NCI-H2107 treated with DMSO at 0.1 percent for 48 hours (cell line): ENCODE data around the gene SH3GLB1.

Experiments
- DNase-seq: peaks from one replicate; lab custom pipeline; 2025; ENCODE audit not compliant: unreplicated experiment; lab: John Stamatoyannopoulos, UW

Gene SH3GLB1

GRCh38 chr1:86773341-86774288, 69.2 kb downstream of the SH3GLB1 start:
- peak; percentile 84 for DNase-seq

DNA sequence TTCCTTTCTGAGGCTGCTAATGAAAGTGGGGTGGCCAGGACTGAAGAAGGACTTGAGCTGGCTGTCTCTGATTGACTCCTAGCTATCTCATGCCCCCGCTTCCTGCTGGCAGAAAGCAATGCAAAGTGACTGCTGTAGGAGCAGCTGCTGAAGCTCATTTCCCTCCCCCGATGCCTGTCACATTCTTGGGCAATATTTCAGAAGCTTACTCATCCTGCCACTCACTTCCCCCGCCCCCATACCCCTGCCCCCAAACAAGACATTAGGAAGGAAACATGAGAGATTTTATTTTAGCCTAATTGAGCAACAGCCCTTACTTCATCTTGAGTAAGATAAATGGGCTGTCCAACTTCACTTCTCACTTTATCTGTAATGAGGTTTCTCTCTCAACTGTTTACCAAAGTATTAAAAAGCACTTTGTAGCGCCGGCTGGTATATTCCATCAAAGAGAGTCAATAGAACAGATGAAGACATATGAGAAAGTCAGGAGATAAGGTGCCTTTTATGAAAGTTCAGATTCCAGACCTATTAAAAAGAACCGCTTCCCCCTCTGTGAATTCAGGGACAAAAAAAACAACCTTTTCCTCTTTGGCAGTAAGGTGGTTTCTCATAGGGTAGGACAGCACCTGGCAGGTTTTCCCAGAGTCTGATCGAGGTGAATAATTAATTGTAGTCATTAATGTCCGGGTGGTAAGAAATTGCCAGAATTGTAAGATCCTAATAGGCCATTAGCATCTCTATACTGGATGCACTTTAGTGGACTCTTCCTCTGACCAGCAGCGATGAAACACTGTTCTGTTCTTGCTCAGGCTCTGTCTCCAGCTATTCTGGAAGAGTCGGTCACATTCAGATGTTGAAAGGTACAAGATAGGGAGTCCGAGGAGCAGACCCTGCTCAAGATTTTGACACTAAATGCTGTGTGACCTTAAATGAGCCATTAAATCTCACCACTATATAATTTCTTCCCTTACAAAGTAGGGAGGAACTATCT, 70.2 kb downstream of the SH3GLB1 start:
- DNase-seq, result peak; percentile 95

GRCh38 chr1:86775395-86775794, 71.0 kb downstream of the SH3GLB1 start:
- DNase-seq, result no peak

- no peak for DNase-seq
These were observed 71.7 kb downstream of the SH3GLB1 start for GRCh38 chr1:86776108-86776507.

DNA sequence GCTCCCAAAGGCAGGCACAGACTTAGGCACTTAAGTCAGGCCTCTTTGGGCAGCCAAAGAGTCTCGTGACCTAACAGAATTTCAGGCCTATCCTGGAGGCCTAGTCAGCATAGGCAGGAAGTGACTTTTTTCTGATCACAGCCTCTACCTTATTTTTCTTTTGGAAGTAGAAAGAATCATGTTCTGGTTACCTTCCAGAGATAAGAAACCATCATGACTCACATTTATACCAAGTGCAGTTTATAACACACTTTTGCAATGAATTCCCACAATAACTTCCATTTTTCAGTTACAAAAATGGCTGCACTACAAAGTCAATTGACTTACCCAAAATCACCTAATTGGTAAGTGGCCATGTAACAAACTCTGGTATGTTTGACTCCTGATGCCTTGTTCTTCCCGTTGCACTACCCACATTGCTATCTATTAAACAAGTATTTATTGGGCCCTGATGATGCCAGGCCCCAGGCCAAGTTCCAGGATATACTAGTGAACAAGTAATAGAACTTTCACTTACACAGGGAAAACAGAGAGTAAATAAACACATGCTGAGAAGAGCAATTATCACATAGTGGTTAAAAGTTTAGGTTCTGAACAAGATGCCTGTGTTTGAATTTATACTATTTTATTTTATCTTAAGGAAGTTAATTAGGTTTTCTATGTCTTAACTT, 74.3 kb downstream of the SH3GLB1 start:
- no peak for DNase-seq

GRCh38 chr1:86779308-86780191, 75.2 kb downstream of the SH3GLB1 start:
- DNase-seq, result peak; percentile 96

GRCh38 chr1:86782482-86782881, 78.1 kb downstream of the SH3GLB1 start:
- DNase-seq, result no peak

DNA sequence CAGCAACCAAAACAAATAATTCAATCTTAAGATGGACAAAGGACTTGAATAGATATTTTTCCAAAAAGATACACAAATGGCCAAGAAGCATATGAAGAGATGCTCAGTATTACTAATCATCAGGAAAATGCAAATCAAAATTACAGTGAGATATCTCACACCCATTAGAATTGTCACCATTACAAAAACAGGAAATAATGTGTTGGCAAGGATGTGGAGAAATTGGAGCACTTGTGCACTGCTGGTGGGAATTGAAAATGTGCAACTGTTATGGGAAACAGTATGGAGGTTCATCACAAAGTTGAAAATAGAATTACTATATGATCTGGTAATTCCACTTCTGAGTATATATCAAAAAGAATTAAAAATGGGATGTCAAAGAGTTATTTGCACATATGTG, 83.2 kb downstream of the SH3GLB1 start:
- no peak for DNase-seq

DNA sequence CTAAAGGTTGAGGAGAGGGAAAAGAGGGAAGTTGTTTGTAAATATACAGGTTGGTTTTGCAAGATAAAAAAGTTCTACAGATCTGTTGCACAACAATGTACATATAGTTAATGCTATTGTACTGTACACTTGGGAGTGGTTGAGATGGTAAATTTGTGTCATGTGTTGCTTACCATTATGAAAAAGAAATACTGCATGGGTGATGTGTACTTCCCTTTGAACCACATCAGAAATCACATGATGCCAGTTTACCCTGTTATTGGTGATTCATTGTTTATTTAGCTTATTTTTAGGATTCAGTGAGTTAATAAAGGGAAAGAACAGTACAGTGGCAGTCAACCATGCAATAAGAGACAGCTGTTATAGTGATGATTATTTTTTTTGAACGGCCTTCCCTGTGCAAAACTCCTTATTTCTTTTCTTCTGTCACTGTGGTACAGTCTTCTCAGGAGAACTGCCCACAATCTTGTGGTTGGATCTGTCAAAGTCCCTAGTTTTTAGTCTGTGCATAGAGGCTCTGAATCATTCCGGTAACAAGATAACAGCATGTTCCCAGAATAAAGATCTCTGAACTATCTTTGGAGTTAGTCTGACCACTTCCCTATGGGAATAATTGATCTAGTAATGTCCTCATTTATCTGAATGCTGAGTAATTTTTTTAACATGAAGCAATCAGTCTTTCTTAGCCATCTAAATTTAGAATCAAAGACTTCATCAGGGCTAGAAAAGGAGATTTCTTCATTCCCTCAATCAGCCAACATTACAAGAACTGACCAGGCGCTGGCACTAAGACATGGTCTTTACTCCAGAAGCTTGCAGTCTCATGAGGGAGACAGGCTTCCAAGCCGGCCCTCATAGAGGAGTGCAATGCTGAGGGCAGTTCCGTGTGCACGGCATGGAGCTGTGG, 84.2 kb downstream of the SH3GLB1 start:
- peak; percentile 72 for DNase-seq

- DNase-seq, result no peak
These were observed 90.9 kb downstream of the SH3GLB1 start for GRCh38 chr1:86795316-86795715.
